ENCODE results near the gene PLP2. TPM values are rescaled to one million over a fixed set of nuclear protein-coding genes. Genes with fewer than 3 reads are reported as not detected.

Gene PLP2
- total RNA-seq, 1 donor from 2014 or later: 84.9 TPM

DNA sequence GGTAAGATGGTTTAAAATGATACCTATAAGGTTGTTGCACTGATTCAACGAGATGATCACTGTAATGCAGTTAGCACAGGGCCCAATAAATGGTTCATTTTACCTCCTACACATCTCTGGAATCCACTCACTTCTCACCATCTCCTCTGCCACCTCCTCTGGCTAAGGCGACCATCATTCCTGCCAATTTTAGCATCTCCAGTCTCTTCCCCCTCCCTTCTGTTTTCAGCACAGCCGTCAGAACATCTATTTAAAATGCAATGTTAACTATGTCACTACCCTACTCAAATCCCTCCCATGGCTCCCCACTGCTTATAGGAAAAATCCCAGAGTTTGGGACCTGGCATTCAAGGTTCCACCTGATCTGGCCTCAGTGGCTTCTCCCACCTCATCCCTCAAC lies 31.8 kb downstream of the PLP2 start:
- no peak for DNase-seq (ENCODE audit: low spot score)
- intact Hi-C loops (cut with DNase I): loop anchor here (5.0 kb wide), 1 partner anchor 64 kb away; the partner anchor contains the start of gene PPP1R3F

GRCh38 chrX:49204017-49204416 lies 32.3 kb downstream of the PLP2 start:
- intact Hi-C loops (cut with DNase I): loop anchor here (5.0 kb wide), 1 partner anchor 63 kb away; the partner anchor contains the start of gene PPP1R3F
- no peak for DNase-seq (ENCODE audit: low spot score)

DNA sequence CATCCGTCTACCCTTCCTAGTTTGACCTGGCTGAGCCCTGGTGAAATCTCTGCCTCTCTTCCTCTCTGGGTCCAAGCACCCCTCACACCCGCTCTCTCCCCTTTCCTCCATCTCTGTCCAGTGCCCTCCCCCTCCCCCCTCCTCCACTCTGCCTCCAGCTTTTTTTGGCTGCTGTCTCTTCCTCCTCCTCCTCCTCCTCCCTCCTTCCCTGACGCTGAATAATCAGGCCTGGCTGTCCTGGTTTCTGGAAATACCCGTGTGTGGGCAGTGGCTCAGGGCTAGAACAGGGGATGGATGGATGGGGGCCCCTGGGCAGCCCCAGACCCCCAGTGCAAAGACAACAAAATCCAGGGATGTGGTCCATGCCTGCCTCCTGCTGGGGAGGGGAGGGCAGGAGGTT lies 33.0 kb downstream of the PLP2 start:
- intact Hi-C loops (cut with DNase I): loop anchor here (5.0 kb wide), 1 partner anchor 63 kb away; the partner anchor contains the start of gene PPP1R3F
- DNase-seq (ENCODE audit: low spot score): no peak

GRCh38 chrX:49205443-49205842 lies 33.7 kb downstream of the PLP2 start:
- intact Hi-C loops (cut with DNase I): no loop called here
- DNase-seq (ENCODE audit: low spot score): no peak

DNA sequence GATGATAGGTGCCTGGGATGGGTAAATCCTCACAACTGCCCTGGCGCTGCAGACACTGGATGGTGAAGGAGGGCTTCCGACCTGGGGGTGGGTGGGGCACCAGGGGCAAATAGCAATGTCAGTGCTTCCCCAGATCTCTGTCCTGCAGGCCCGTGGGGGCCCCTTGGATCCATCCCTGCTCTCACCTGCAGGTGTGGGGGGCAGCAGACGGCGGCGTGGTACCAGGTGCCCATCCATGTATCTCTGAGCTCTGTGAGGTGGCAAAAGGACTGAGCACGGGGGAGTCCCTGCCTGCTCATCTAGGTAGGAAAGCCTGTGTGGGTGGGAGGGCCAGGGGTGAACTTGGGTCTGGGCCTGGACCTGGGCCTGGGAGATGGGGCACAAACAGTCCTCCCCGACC lies 34.8 kb downstream of the PLP2 start:
- intact Hi-C loops (cut with DNase I): no loop called here
- DNase-seq (ENCODE audit: low spot score): no peak

DNA sequence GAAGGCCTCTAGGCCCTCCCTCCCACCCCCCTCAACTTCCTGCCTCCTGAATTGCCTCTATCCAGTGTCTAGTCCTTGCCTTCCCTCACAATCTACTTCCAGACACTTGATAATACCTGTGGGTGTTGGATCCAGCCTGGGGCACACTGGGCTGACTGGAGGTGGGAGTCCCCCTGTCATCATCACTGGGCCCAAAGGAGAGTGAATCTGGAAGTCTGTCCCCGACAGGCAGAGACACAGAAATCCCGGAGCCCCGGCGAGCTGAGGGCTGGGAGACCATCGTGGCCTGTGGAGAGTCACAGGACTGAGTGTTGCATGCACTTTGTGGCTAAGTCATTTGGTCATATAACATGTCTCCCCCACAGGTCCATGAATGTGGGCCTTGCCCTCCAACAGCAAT lies 36.7 kb downstream of the PLP2 start:
- intact Hi-C loops (cut with DNase I): no loop called here
- no peak for DNase-seq (ENCODE audit: low spot score)

GRCh38 chrX:49209434-49210251 lies 37.9 kb downstream of the PLP2 start:
- intact Hi-C loops (cut with DNase I): no loop called here
- no peak for DNase-seq (ENCODE audit: low spot score)

DNA sequence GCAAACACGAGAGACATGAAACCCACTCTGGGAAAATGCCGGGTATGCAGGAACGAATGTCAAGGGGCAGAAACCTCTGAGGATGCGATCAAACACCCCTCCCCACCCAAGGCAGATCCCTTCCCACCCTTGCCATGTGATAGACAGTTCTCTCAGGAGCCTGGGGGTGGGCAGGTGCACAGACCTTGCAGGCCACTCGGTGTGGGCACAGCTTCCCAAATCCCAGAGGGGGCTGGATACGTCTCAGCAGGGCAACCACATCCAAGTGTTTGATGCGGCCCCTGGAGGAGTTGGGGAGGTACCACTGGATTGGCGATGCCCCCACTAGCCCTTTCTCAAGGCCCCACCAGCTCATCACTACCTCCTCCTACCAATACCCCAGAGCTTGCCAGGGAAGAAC lies 38.7 kb downstream of the PLP2 start:
- intact Hi-C loops (cut with DNase I): no loop called here
- DNase-seq (ENCODE audit: low spot score): no peak

GRCh38 chrX:49211074-49211473 lies 39.4 kb downstream of the PLP2 start:
- no peak for DNase-seq (ENCODE audit: low spot score)
- intact Hi-C loops (cut with DNase I): no loop called here

DNA sequence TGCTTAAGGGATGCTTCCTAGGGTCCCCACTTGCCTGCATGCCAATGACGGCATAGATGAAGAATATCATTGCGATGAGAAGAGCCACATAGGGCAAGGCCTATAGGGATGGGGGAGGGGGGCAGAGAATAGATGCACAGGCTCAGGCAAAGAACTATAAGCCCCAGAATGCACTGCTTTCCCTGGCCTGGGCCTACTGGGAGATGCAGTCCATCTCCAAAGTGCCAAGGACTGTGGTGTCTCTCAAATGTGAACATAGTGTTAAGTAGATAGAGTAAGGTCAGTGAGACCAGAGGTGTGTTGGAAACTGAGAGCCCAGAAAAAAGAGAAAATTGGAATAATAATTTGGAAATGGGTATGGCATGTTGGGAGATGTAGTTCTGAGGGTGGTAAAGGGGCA lies 40.5 kb downstream of the PLP2 start:
- no peak for DNase-seq (ENCODE audit: low spot score)
- intact Hi-C loops (cut with DNase I): no loop called here

- intact Hi-C loops (cut with DNase I): no loop called here
- DNase-seq (ENCODE audit: low spot score): no peak
Observed at GRCh38 chrX:49212861-49213260, 41.2 kb downstream of the PLP2 start.

GRCh38 chrX:49214416-49214815 lies 42.7 kb downstream of the PLP2 start:
- intact Hi-C loops (cut with DNase I): no loop called here
- no peak for DNase-seq (ENCODE audit: low spot score)

DNA sequence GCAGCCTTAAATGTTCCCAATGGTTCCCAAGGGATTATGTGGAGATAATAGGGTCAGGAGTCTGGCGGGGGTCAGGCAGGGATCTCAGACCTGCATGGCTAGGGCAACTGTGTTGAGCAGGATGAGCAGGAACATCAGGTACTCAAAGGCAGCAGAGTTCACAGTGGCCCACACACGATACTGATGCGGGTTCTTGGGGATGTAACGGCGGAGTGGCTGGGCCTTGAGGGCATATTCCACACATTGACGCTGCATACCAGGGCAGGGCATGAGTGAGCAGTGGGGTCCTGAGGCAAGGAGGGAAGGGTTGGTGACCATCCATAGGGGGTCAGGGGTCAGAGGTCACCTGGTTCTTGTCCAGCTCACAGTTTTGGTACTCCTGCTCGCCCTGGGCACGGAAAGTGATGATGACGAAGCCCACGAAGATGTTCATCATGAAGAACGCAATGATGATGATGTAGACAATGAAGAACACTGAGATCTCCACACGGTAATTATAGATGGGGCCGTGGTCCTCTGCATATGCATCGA lies 43.4 kb downstream of the PLP2 start:
- no peak for DNase-seq (ENCODE audit: low spot score)
- intact Hi-C loops (cut with DNase I): no loop called here

DNA sequence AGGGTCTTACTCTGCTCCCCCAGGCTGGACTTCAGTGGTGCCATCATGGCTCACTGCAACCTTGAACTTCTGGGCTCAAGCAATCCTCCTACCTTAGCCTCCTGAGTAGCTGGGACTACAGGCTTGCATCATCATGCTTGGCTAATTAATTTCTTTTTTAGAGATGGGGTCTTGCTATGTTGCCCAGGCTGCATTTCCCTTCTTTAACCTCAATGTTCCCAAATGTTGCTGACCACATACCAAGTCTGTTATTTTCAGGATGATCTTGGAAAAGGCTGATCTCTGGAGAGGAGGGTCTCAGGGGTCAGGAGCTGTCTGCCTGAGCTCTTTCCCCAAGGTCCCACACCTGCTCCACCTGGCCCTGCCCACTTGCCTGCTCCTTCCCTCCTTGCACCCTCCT lies 48.4 kb downstream of the PLP2 start:
- DNase-seq (ENCODE audit: low spot score): no peak
- intact Hi-C loops (cut with DNase I): no loop called here

DNA sequence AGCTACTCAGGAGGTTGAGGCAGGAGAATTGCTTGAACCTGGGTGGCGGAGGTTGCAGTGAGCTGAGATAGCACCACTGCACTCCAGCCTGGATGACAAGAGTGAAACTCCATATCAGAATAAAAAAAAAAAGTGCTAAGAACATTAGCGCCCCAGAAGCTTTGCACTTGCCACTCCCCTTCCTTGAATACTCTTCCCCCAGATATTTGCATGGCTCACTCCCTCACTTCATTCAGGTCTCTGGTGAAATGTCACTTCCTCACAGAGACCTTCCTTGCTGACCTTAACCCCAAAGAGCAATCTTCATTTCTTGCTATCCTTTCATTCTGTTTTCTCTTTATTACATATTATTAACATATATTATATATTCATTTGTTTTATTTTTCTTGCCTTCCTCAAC lies 50.2 kb downstream of the PLP2 start:
- no peak for DNase-seq (ENCODE audit: low spot score)
- intact Hi-C loops (cut with DNase I): no loop called here

Other genes starting within 250 kb of the PLP2 start
- gene OTUD5, start 214.3 kb upstream of the PLP2 start, total RNA-seq: 29.1 TPM
- 0.27 TPM for gene KCND1, start 200.1 kb upstream of the PLP2 start, total RNA-seq
- gene GRIPAP1, start 169.6 kb upstream of the PLP2 start, total RNA-seq: 24.9 TPM
- gene TFE3, start 128.5 kb upstream of the PLP2 start, total RNA-seq: 21.9 TPM
- gene CCDC120, start 112.9 kb upstream of the PLP2 start, total RNA-seq: 1.7 TPM
- 14.8 TPM for gene PRAF2, start 97.9 kb upstream of the PLP2 start, total RNA-seq
- 68.1 TPM for gene WDR45, start 92.0 kb upstream of the PLP2 start, total RNA-seq
- gene GPKOW, start 48.2 kb upstream of the PLP2 start, total RNA-seq: 18.7 TPM
- 3.4 TPM for gene MAGIX, start 9.1 kb upstream of the PLP2 start, total RNA-seq
- 10.3 TPM for gene PRICKLE3, start 14.5 kb downstream of the PLP2 start, total RNA-seq
- gene SYP, start 28.3 kb downstream of the PLP2 start, total RNA-seq: 1.2 TPM
- gene CACNA1F, start 61.4 kb downstream of the PLP2 start, total RNA-seq: 0.08 TPM
- 10.6 TPM for gene CCDC22, start 63.6 kb downstream of the PLP2 start, total RNA-seq
- gene FOXP3, start 92.8 kb downstream of the PLP2 start, total RNA-seq: 0.11 TPM
- 23.4 TPM for gene PPP1R3F, start 97.9 kb downstream of the PLP2 start, total RNA-seq
- not detected for gene GAGE10, start 131.7 kb downstream of the PLP2 start, total RNA-seq
- gene GAGE12J, start 150.1 kb downstream of the PLP2 start, total RNA-seq: not detected
- gene GAGE13, start 159.7 kb downstream of the PLP2 start, total RNA-seq: not detected